ENCODE results near the gene DCUN1D3. TPM values are rescaled to one million over a fixed set of nuclear protein-coding genes. Genes with fewer than 3 reads are reported as not detected.
"Not testable (repeated sequence)": the region's sequence is repeated elsewhere in the genome, so short reads cannot be mapped to it uniquely, and the experiment has no call there.

The DCUN1D3 gene
- total RNA-seq: 33.8 and 80.8 TPM in 2 replicates

GRCh38 chr16:20900299-20901067, at the start of gene DCUN1D3, which contains the start of gene LYRM1:
DCUN1D3 (minus strand) TSS chr16:20900358; CDS start chr16:20862538, 37,820 bp downstream.
LYRM1 (plus strand) TSS chr16:20900771; CDS start chr16:20915556, 14,785 bp downstream.
- peak; percentile 100 for DNase-seq

- no peak for DNase-seq
These were observed 49.5 kb upstream of the DCUN1D3 start for GRCh38 chr16:20949660-20950059.

- no peak for DNase-seq
These were observed 48.3 kb upstream of the DCUN1D3 start for GRCh38 chr16:20948444-20948843.

- no peak for DNase-seq
These were observed 46.0 kb upstream of the DCUN1D3 start for GRCh38 chr16:20946015-20946629.

DNA sequence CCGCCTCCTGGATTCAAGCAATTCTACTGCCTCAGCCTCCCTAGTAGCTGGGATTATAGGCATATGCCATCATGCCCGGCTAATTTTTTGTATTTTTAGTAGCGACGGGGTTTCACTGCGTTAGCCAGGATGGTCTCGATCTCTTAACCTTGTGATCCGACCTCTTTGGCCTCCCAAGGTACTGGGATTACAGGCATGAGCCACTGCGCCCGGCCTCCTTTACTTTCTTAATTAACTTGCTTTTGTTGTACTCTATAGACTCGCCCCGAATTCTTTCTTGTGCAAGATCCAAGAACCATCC, 45.4 kb upstream of the DCUN1D3 start:
- DNase-seq: not testable (repeated sequence)

DNA sequence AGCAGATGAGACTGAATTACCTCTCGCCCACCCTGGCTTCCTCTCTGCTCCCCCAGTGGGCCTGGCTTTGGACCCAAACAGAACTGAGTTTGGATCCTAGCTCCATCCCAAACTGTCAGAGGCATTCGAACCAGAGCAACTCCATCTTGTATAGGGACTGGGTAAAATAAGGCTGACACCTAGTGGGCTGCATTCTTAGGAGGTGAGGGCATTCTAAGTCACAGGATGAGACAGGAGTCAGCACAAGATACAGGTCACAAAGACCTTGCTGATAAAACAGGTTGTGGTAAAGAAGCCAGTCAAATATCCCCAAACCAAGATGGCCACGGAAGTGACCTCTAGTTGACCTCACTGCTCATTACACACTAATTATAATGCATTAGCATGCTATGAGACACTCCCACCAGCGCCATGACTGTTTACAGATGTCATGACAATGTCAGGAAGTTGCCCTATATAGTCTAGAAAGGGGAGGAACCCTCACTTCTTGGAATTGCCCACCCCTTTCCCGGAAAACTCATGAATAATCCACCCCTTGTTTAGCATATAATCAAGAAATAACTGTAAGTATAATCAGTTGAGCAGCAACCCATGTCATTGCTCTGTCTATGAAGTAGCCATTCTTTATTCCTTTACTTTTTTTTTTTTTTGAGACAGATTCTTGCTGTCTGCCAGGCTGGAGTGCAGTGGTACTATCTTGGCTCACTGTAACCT, 44.9 kb upstream of the DCUN1D3 start:
- peak; percentile 53 for DNase-seq

GRCh38 chr16:20942256-20942655, 42.1 kb upstream of the DCUN1D3 start:
- DNase-seq: no peak

DNA sequence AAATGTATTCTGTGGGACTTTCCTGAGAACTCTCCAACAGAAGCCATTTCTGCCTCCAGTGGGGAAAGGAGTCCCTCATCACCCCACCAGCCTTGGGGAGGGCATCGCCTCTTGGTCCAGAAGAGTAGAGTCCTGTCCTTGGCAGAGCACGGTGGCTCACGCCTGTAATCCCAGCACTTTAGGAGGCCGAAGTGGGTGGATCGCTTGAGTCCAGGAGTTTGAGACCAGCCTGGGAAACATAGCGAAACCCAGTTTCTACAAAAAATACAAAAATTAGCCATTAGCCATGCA, 41.4 kb upstream of the DCUN1D3 start:
- DNase-seq: no peak

DNA sequence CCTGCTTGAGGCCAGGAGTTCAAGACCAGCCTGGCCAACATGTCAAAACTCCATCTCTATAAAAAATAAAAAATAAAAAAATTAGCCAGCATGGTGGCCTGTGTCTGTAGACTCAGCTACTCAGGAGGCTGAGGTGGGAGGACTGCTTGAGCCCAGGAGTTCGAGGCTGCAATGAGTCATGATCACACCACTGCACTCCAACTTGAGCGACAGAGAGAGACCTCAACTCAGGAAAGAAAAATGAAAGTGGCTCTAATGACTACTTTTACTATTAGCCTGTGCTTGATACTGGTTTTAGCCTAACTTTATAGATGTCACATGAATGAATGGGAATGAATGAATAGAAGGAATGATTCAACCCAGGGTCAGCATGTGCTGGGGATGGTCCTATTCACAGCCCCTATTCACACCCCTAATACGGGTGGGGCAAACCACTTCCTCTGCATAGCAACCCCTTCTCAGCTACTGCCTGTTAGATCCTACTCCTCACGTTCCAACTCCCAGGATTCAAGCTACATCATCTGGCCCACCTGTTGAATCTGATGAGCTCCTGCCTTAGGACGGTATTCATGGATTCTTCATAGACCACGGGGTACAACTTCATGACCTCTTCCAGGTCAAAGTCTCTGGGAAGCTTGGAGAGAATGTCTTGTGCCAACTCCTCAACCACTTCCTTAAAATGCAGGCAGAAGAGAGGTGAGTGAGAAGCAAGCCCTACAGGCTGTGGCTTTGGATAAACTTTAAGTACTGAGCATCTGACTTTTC, 40.9 kb upstream of the DCUN1D3 start:
- DNase-seq: no peak

GRCh38 chr16:20939611-20940010, 39.5 kb upstream of the DCUN1D3 start:
- no peak for DNase-seq

- peak; percentile 34 for DNase-seq
These were observed 38.3 kb upstream of the DCUN1D3 start for GRCh38 chr16:20938426-20938825.

GRCh38 chr16:20937736-20938135, 37.6 kb upstream of the DCUN1D3 start:
- DNase-seq: no peak

GRCh38 chr16:20933589-20933988, 33.4 kb upstream of the DCUN1D3 start:
- DNase-seq: no peak

DNA sequence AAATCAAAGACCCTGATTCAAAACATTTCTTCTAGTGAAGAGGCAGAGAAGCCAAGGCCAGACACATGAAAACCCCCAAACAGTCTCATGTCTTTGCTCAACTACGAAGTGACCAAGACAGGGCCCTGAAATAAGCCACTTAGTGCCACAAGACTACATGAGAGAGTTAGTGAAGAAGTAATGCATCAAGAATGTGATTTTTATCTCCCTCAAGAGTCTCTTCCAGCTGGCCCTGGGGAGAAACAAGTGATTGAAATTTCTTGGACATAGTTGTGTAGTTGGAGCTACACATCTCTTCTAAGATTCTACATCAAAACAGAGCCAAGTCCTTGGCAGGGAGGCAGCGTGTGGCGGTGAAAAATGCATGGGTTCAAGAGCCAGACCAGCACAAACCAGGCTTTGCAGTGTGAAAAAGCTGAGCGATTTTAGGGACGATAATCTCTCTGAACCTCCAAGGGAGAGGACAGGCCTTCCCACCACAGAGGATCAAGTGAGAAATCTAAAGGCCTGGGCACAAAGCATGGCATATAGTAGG, 31.0 kb upstream of the DCUN1D3 start:
- DNase-seq: no peak

DNA sequence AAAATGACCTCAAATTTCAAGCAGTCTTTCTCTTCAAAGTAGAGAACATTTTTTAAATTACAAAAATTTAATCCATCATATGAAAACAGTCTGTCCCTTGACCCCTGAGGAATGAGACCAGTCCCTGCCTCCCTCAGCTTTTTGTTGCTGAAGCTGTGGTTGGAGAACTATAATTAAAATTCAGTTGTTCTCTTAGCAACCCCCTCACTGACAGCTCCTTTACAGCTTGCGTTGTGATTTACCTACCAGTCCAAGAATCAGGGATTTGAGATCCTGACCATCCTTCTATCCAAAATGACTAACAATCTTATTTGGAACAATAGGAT, 30.2 kb upstream of the DCUN1D3 start:
- DNase-seq: no peak

GRCh38 chr16:20929676-20930364, 29.7 kb upstream of the DCUN1D3 start:
- DNase-seq: not testable (repeated sequence)

DNA sequence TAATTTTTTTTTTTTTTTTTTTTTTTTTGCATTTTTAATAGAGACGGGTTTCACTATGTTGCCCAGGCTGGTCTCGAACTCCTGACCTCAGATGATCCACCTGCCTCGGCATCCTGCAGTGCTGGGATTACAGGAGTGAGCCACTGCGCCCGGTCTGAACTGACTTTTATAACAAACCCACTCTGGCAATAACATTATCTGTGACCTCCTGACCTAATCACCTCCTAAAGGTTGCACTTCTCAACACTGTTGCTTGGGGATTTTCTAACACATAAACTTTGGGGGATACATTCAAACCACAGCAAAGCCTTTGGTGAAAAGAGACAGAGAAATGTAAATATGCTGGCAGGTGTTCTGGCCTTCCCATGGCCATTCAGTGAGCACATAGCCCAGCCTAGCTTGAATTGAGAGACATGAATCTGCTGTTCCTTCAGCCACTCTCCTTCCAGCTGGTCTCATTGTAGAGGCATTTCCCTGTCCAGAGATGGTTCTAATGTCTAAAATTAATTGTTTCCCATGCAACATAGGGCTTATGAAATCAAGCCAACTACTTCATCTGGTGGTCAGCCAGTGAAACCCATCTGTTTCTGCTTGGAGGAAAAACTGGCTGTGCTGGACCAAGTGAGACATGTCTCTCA, 28.7 kb upstream of the DCUN1D3 start:
- no peak for DNase-seq

- DNase-seq: no peak
These were observed 25.6 kb upstream of the DCUN1D3 start for GRCh38 chr16:20925751-20926150.

GRCh38 chr16:20923876-20924275, 23.7 kb upstream of the DCUN1D3 start:
- DNase-seq: no peak

GRCh38 chr16:20920799-20921198, 20.6 kb upstream of the DCUN1D3 start:
- DNase-seq: no peak

- no peak for DNase-seq
These were observed 19.9 kb upstream of the DCUN1D3 start for GRCh38 chr16:20920091-20920490.

All from dermis blood vessel endothelial cell (primary cell).